Lower lobe of right lung (tissue), 2 donors: ENCODE measurements around the gene PARP11. TPM values are rescaled to one million over a fixed set of nuclear protein-coding genes. Genes with fewer than 3 reads are reported as not detected.

Experiments used
- ATAC-seq, 2 donors: fragments of 200-7000 bp; cut with Tn5 transposase; one replicate each; pipeline ENCODE4 v1.9.1; 2020 to 2022; ENCODE audit warnings: mild to moderate bottlenecking in 2 of 2, moderate library complexity in 2 of 2
- DNase-seq: peaks from one replicate; pipeline ENCODE4 v3.0.0-alpha.2; 2020
- H3K27ac ChIP-seq: fragments of 200-600 bp; one replicate; pipeline ENCODE4 v1.8.0; 2022
- H3K27me3 ChIP-seq: fragments of 200-600 bp; one replicate; pipeline ENCODE4 v1.8.0; 2022; ENCODE audit warnings: low read depth
- H3K36me3 ChIP-seq: fragments of 200-600 bp; one replicate; pipeline ENCODE4 v1.8.0; 2022; ENCODE audit warnings: mild to moderate bottlenecking
- H3K4me1 ChIP-seq: fragments of 200-600 bp; one replicate; pipeline ENCODE4 v1.8.0; 2022
- H3K4me3 ChIP-seq: fragments of 200-600 bp; one replicate; pipeline ENCODE4 v1.8.0; 2022; ENCODE audit warnings: mild to moderate bottlenecking
- H3K9me3 ChIP-seq: fragments of 200-600 bp; one replicate; pipeline ENCODE4 v1.8.0; 2022
- intact Hi-C: fragments of 100-400 bp; cut with DNase I; formaldehyde crosslinking; loops from one replicate; pipeline ENCODE4 v1.11.0; 2022
- total RNA-seq: library from RNA; stranded (reverse); fragmentation: NEBNext Ultra II Directional; extraction: Animal tissue kit (Norgen Biotek cat#: 25700); gene quantifications from one replicate; pipeline ENCODE4 v1.2.1, GENCODE V29; 2021
- TF ChIP-seq, protein P1 (sequence below): fragments of 200-600 bp; IDR thresholded peaks from one replicate; pipeline ENCODE4 v1.8.0; 2022; ENCODE audit warnings: antibody characterized with exemption, mild to moderate bottlenecking
- donor health status: DM: no; HTN: yes; CAD: no; lungs with severe emphysema.

PARP11 gene
- total RNA-seq, 1 donor from 2014 or later: 14.0 TPM

DNA sequence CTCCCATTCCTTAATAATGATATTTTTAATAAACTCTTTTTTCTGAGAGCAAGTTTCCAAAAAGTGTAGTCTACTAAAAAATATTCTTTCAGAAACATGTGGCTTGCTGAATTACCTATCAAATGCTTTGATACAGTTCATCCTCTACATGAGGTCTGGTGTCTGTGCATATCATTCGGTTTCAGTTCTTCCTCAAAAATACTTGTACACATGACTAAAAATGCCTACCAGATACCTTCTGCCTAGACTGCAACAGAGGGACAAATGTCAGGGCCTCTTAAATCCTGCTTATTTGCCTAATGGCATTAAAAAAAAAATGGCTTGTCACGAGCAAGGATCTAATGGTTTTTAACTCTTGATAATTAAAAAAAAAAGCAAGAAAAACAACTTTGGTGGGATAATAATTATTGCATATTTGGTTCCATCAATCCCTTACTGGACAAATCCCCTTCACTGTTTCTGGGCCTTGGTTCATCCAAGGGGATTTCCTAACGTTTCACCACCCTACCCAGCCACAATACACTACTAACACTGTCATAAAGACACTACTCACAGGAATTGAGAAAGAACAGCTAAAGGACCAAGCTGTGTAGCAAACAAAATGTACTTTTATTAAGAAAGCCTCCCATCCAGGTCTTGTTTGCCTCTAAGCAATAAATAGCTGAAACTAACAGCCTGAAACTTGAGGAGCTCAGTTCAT, 45.7 kb downstream of the PARP11 start:
- no peak for ATAC-seq
- no peak overlapping the region for H3K27ac ChIP-seq
- H3K4me1 ChIP-seq: no peaks in the 10 kb centered on the region
- H3K36me3 ChIP-seq: peaks cover 44% of the 10 kb centered on the region
- intact Hi-C loops: no loop called here
- no peak overlapping the region for H3K4me3 ChIP-seq
- H3K9me3 ChIP-seq: no peaks in the 10 kb centered on the region
- H3K27me3 ChIP-seq: no peaks in the 10 kb centered on the region
- DNase-seq: no peak
- TF ChIP-seq, protein P1, sequence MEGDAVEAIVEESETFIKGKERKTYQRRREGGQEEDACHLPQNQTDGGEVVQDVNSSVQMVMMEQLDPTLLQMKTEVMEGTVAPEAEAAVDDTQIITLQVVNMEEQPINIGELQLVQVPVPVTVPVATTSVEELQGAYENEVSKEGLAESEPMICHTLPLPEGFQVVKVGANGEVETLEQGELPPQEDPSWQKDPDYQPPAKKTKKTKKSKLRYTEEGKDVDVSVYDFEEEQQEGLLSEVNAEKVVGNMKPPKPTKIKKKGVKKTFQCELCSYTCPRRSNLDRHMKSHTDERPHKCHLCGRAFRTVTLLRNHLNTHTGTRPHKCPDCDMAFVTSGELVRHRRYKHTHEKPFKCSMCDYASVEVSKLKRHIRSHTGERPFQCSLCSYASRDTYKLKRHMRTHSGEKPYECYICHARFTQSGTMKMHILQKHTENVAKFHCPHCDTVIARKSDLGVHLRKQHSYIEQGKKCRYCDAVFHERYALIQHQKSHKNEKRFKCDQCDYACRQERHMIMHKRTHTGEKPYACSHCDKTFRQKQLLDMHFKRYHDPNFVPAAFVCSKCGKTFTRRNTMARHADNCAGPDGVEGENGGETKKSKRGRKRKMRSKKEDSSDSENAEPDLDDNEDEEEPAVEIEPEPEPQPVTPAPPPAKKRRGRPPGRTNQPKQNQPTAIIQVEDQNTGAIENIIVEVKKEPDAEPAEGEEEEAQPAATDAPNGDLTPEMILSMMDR: no peak

DNA sequence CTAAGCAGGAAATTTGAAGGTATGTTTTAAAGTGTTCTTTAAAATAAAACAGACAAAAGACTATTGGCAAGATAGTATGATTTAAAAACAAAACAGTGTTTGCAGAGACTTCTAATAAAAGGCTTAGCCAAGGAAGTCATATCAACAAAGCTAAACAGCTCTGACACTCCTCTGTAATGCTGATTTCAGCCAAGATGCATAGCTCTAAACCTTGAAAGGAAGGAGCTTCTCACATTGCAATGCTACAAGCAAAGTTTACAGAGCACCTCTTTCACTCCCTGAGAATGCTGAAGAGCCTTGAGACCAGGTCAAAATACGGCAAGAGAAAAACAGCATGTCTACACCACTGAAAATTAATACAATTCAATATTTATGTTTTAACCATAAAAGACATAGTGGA, 51.8 kb downstream of the PARP11 start:
- no peak for ATAC-seq
- intact Hi-C loops: no loop called here
- peaks cover 57% of the 10 kb centered on the region for H3K36me3 ChIP-seq

DNA sequence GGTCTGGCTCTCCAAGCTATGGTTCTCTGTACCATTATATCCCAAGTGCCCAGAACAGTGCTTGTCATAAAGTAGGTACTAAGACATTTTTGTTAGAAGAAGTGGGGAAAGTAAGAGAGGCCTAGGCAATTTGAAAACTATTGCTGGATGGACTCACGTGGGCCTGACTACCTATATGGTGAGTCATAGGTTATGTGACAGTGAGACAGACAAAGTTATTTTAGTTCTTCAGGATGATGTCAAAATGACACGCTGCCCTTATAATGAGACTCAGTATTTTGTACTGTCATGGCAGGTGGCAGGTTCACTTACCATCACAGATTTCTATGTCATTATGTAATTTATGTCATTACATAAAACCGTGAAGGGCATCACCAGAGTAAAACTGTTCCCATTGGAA, 53.1 kb downstream of the PARP11 start:
- intact Hi-C loops: no loop called here
- Histone ChIP-seq H3K9me3 (no peaks in the 10 kb centered on the region), H3K27ac (no peak overlapping the region), H3K36me3 (peaks cover 44% of the 10 kb centered on the region), H3K27me3 (no peaks in the 10 kb centered on the region), H3K4me1 (no peaks in the 10 kb centered on the region), H3K4me3 (no peak overlapping the region)
- TF ChIP-seq, protein P1: no peak
- DNase-seq (no peak), ATAC-seq (no peak)

More for the DNA sequence above, 51.8 kb downstream of the PARP11 start:
- H3K9me3 ChIP-seq: no peaks in the 10 kb centered on the region
- H3K27ac ChIP-seq: no peak overlapping the region
- no peak overlapping the region for H3K4me3 ChIP-seq
- TF ChIP-seq, protein P1: no peak
- no peaks in the 10 kb centered on the region for H3K27me3 ChIP-seq
- DNase-seq: no peak
- H3K4me1 ChIP-seq: no peaks in the 10 kb centered on the region

DNA sequence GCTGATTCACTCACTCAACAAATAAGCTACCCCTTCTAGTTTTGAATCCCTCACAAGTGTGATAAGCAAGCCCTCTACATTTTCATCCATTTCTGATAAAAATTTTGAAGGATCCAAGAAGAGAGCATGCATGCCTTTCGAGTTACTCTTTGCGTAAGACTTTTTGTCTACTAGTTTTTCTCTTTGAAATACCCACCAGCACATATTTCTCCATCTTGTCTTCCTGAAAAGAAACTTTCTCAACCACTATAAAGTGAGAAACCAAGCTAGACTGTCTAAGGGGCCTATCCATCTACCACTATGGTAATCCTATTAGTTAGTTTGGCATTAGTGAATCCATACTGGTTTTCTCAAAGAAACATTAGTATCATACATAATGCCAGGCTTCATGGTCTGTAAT, 56.9 kb downstream of the PARP11 start:
- H3K4me1 ChIP-seq: no peaks in the 10 kb centered on the region
- intact Hi-C loops: no loop called here
- TF ChIP-seq, protein P1: no peak
- DNase-seq (no peak), ATAC-seq (no peak)
- no peak overlapping the region for H3K27ac ChIP-seq
- H3K4me3 ChIP-seq: no peak overlapping the region
- H3K9me3 ChIP-seq: no peaks in the 10 kb centered on the region
- no peaks in the 10 kb centered on the region for H3K27me3 ChIP-seq
- peaks cover 31% of the 10 kb centered on the region for H3K36me3 ChIP-seq

- H3K27ac ChIP-seq: no peak overlapping the region
- no peaks in the 10 kb centered on the region for H3K27me3 ChIP-seq
- DNase-seq (no peak), ATAC-seq (no peak)
- peaks cover 25% of the 10 kb centered on the region for H3K36me3 ChIP-seq
- TF ChIP-seq, protein P1: no peak
- no peaks in the 10 kb centered on the region for H3K9me3 ChIP-seq
- no peaks in the 10 kb centered on the region for H3K4me1 ChIP-seq
- no peak overlapping the region for H3K4me3 ChIP-seq
- intact Hi-C loops: no loop called here
These were observed 58.0 kb downstream of the PARP11 start for GRCh38 chr12:3815094-3815766.
